Sigmoid colon (tissue), 7 donors: ENCODE results near the gene PDE3B. TPM values are rescaled to one million over a fixed set of nuclear protein-coding genes. Genes with fewer than 3 reads are reported as not detected.

Experiments used
- DNase-seq: peaks from one replicate; pipeline ENCODE4 v3.0.0-alpha.2; 2019
- H3K27ac ChIP-seq, 4 donors: fragments of 200-600 bp; sonication (generic); one replicate each; pipeline ENCODE4 v1.5.1; 2016 to 2019; ENCODE audit warnings: mild to moderate bottlenecking in 1 of 4
- H3K27me3 ChIP-seq, 3 donors: fragments of 200-600 bp; sonication (generic); one replicate each; pipeline ENCODE4 v1.5.1; 2019; ENCODE audit warnings: mild to moderate bottlenecking in 1 of 3
- H3K36me3 ChIP-seq, 4 donors: fragments of 200-600 bp; sonication (generic); one replicate each; pipeline ENCODE4 v1.5.1; 2016 to 2019
- H3K4me1 ChIP-seq, 4 donors: fragments of 200-600 bp; sonication (generic); one replicate each; pipeline ENCODE4 v1.5.1; 2017 to 2019
- H3K4me3 ChIP-seq, 4 donors: fragments of 200-600 bp; sonication (generic); one replicate each; pipeline ENCODE4 v1.5.1; 2017 to 2019; ENCODE audit warnings: mild to moderate bottlenecking in 2 of 4, moderate library complexity in 1 of 4
- H3K9me3 ChIP-seq, 4 donors: fragments of 200-600 bp in 3 of 4; sonication (generic) in 3 of 4; one replicate each; pipeline versions ENCODE4 v1.5.1 to v1.6.1; 2013 to 2019
- EP300 ChIP-seq, 4 donors: sonication (generic); formaldehyde crosslinking; IDR thresholded peaks; one replicate each; pipeline ENCODE4 v1.6.1; 2017; ENCODE audit warnings: antibody characterized with exemption in 4 of 4
- POLR2A ChIP-seq, 2 donors: fragments of 450-650 bp; IDR thresholded peaks; one replicate each; pipeline ENCODE4 v1.6.1; 2016; ENCODE audit warnings: antibody characterized with exemption in 2 of 2, mild to moderate bottlenecking in 2 of 2, moderate library complexity in 2 of 2
- POLR2AphosphoS5 ChIP-seq, 4 donors: sonication (generic); formaldehyde crosslinking; IDR thresholded peaks; one replicate each; pipeline ENCODE4 v1.6.1; 2017; ENCODE audit warnings: antibody characterized with exemption in 4 of 4
- WGBS, 2 donors: extraction: QIAGEN DNeasy Blood & Tissue Kit; methylation state at CpG; one replicate each; pipeline ENCODE4 v1.1.7; 2013; 5-methylcytosine and 5-hydroxymethylcytosine counted together
- intact Hi-C: fragments of 100-400 bp; cut with DNase I; formaldehyde crosslinking; loops from one replicate; pipeline ENCODE4 v1.15.1; 2023
- polyA plus RNA-seq, 3 donors: library from polyadenylated mRNA; stranded (reverse); fragments of 200-250 nt; gene quantifications; one replicate each; pipeline ENCODE4 v1.2.3, GENCODE V29; 2013
- total RNA-seq, 4 donors: library from RNA; depleted of rRNA; stranded (reverse); fragments of >200 nt; gene quantifications; one replicate each; pipeline ENCODE4 v1.1.0, GENCODE V29; 2016
- TF ChIP-seq, protein P1 (sequence below), 4 experiments: fragments of 450-650 bp in 3 of 4; fragments of 200-600 bp in 1 of 4; IDR thresholded peaks; one replicate each; pipeline ENCODE4 v1.5.1; 2016 to 2019; ENCODE audit warnings: antibody characterized with exemption in 4 of 4, mild to moderate bottlenecking in 3 of 4, moderate library complexity in 2 of 4
- donor health status: healthy with polysubstance abuse.
- donor health status: Bipolar disorder and iron deficiency.
- donor health status: healthy.

Gene PDE3B
- total and polyA plus RNA-seq, 7 donors, result 1.2 to 132 (median 78.3) TPM

DNA sequence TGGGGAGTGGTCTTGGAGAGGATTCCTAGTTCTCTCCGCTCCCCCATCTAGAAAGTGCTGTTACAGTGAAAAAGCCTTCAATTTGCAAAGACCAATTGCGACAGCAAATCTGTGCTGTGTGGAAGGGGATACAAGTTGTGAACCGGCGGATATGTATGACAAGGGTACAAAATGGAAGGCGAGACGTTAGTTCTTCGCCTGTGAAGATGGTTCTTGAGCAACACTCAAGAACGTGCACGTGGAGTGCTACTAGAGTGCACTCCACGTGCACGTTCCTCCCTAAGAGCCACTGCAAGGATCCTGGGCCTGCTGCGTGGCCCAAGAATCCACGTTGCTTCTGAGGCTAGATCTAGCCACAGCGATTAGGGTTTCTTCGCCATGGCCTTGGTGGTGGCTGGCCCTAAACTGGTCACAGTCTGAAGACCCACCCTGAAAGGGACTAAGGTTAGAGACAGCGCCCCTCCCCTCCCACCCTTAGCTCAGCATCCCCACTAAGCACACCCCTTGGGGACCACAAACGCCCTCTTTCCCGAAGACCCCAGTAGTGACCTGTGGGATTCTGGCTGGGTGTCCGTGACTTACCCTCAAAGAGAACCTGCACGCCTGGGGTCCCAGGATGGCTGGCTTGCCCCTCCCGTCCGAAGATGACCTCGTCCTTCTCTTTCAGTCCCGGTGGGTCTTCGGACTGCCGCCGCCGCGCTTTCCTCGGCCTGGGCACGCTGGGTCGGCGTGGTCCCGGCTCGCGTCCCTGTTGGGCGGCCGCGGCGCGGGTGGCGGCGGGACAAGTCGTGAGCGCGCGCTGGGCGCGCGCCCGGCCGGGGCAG is 519 bp upstream of the PDE3B start:
- peak overlapping the region; percentile 80 to 98 (median 90) for H3K4me3 ChIP-seq
- TF ChIP-seq EP300 (IDR thresholded peaks at IDR 0.05), result no peak
- TF ChIP-seq POLR2AphosphoS5 (IDR thresholded peaks at IDR 0.05), result no peak
- no peak for TF ChIP-seq POLR2A (IDR thresholded peaks at IDR 0.05)
- TF ChIP-seq, protein P1, sequence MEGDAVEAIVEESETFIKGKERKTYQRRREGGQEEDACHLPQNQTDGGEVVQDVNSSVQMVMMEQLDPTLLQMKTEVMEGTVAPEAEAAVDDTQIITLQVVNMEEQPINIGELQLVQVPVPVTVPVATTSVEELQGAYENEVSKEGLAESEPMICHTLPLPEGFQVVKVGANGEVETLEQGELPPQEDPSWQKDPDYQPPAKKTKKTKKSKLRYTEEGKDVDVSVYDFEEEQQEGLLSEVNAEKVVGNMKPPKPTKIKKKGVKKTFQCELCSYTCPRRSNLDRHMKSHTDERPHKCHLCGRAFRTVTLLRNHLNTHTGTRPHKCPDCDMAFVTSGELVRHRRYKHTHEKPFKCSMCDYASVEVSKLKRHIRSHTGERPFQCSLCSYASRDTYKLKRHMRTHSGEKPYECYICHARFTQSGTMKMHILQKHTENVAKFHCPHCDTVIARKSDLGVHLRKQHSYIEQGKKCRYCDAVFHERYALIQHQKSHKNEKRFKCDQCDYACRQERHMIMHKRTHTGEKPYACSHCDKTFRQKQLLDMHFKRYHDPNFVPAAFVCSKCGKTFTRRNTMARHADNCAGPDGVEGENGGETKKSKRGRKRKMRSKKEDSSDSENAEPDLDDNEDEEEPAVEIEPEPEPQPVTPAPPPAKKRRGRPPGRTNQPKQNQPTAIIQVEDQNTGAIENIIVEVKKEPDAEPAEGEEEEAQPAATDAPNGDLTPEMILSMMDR (IDR thresholded peaks at IDR 0.05), result no peak
- peak; percentile 68 for DNase-seq
- intact Hi-C loops, result loop anchor here (5.0 kb wide), 4 partner anchors 121 to 264 kb away; partner anchors contain the start of genes CYP2R1 and PSMA1
- WGBS, 2 donors, result 22 to 28% methylated on average over 52 of the region's 52 CpGs
- peaks cover 0 to 55% (median 47%) of the 10 kb centered on the region in 4 donors for H3K4me1 ChIP-seq
- H3K9me3 ChIP-seq, result no peaks in the 10 kb centered on the region
- H3K27ac ChIP-seq, result peak overlapping the region; percentile 88 to 98 (median 96)
- no peaks in the 10 kb centered on the region for H3K36me3 ChIP-seq
- H3K27me3 ChIP-seq, result no peaks in the 10 kb centered on the region

DNA sequence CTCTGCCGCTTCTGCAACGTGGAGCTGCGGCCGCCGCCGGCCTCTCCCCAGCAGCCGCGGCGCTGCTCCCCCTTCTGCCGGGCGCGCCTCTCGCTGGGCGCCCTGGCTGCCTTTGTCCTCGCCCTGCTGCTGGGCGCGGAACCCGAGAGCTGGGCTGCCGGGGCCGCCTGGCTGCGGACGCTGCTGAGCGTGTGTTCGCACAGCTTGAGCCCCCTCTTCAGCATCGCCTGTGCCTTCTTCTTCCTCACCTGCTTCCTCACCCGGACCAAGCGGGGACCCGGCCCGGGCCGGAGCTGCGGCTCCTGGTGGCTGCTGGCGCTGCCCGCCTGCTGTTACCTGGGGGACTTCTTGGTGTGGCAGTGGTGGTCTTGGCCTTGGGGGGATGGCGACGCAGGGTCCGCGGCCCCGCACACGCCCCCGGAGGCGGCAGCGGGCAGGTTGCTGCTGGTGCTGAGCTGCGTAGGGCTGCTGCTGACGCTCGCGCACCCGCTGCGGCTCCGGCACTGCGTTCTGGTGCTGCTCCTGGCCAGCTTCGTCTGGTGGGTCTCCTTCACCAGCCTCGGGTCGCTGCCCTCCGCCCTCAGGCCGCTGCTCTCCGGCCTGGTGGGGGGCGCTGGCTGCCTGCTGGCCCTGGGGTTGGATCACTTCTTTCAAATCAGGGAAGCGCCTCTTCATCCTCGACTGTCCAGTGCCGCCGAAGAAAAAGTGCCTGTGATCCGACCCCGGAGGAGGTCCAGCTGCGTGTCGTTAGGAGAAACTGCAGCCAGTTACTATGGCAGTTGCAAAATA is 816 bp downstream of the PDE3B start:
- intact Hi-C loops, result loop anchor here (1.0 to 5.0 kb wide), 5 partner anchors 106 to 263 kb away; partner anchors contain the start of genes CYP2R1 and PSMA1
- H3K4me1 ChIP-seq, result peaks cover 0 to 58% (median 51%) of the 10 kb centered on the region in 4 donors
- H3K27me3 ChIP-seq, result no peaks in the 10 kb centered on the region
- H3K9me3 ChIP-seq, result no peaks in the 10 kb centered on the region
- TF ChIP-seq POLR2A (IDR thresholded peaks at IDR 0.05) (no peak), POLR2AphosphoS5 (IDR thresholded peaks at IDR 0.05) (peak in 3 of 4 donors; percentile 1 to 47 (median 21)), EP300 (IDR thresholded peaks at IDR 0.05) (no peak)
- TF ChIP-seq, protein P1 (IDR thresholded peaks at IDR 0.05), result no peak
- DNase-seq, result peak; percentile 68
- H3K4me3 ChIP-seq, result peak overlapping the region; percentile 80 to 98 (median 90)
- WGBS, 2 donors, result 0% methylated on average over 65 of the region's 65 CpGs
- H3K27ac ChIP-seq, result peak overlapping the region; percentile 88 to 98 (median 96)
- no peaks in the 10 kb centered on the region for H3K36me3 ChIP-seq

DNA sequence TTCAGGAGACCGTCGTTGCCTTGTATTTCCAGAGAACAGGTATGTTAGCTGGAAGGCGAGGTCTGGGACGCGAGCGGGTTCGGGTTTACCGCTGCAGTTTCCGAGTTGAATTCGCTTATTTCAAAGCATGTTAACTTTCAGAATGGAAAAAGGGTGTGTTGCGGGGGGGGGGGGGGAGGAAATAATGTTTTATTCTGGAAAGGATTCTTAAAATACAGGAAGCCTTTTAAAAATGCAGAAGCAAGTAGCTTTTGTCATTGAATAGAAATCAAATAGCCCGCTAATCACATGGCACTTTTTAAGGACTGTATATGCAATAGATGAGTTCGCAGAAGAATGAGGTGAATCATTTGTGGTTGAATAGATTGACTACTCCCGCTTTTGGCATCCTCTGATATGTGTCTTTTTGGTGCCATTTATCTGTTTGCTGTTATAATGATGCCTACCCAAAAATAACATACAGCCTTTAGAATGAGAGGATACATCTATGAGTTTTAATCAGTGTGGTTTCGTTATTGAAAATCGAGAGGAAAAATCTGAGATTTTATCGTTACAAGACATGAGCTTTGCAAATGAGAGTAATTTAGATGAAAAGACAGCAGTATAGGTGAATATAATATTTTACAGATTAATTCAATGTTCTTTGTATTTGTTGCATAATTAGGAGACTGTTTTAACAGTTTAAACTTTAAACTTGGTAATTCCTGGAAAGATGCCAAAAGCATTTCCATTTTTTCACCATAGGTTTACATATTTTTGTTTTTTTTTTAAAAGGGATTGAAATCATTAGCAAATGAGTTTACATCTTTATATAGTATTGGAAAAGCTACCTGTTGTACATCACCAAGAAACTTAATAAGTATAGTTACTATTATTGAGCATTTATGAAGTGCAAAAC is 1.7 kb downstream of the PDE3B start:
- peak overlapping the region; percentile 80 to 98 (median 90) for H3K4me3 ChIP-seq
- H3K27ac ChIP-seq, result peak overlapping the region; percentile 88 to 98 (median 96)
- intact Hi-C loops, result no loop called here
- no peak for DNase-seq
- H3K36me3 ChIP-seq, result no peaks in the 10 kb centered on the region
- no peak for TF ChIP-seq POLR2A (IDR thresholded peaks at IDR 0.05)
- peak in 1 of 4 donors; percentile 19 for TF ChIP-seq POLR2AphosphoS5 (IDR thresholded peaks at IDR 0.05)
- H3K9me3 ChIP-seq, result no peaks in the 10 kb centered on the region
- WGBS, 2 donors, result 1 to 3% methylated on average over 17 of the region's 17 CpGs
- H3K4me1 ChIP-seq, result peaks cover 0 to 58% (median 45%) of the 10 kb centered on the region in 4 donors
- H3K27me3 ChIP-seq, result no peaks in the 10 kb centered on the region

DNA sequence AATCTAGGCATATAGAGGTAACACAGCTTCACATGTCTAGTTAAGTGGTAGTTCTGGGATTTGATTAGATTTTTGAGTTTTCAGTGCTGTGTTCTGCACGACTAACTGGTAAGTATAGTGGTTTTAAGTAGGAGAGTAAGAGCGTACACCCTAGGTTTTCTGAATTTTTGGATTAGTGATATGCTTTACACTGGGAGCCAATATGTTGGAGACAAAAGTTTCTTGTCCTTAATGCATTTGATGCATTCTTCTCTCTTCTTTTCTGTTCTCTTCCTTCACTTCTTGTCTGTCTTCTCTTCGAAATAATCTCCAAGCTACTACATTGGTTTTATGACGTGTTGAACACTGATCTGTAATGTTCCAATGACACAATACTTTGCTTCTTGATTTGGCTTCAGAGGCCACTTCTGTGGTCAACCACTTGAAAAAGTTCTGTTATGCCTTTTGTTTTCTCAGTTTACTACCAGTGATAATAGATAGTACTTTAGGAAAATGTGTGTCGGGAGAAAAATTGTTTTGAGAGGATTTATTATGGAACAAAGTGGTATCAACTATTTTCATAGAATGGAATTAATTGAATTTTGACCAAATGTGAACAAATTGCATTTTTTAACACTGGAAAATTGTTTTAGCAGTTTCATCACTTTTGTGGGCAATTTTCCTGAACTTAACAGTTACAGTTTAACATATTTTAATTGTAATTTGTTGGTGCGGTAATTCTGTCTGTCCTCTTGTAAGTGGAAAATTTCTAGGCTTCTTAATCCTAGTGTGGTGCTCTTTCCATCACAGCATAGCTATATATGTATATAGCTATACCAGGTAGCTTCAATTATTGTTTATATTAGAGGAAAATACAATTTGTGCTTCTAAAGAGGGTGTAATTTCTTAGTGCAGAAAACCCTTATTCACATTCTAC is 2.6 kb downstream of the PDE3B start:
- TF ChIP-seq, protein P1 (IDR thresholded peaks at IDR 0.05), result no peak
- TF ChIP-seq POLR2A (IDR thresholded peaks at IDR 0.05) (no peak), EP300 (IDR thresholded peaks at IDR 0.05) (no peak), POLR2AphosphoS5 (IDR thresholded peaks at IDR 0.05) (no peak)
- Histone ChIP-seq H3K27ac (peak overlapping the region in 3 of 4 donors; percentile 94 to 98 (median 97)), H3K27me3 (no peaks in the 10 kb centered on the region), H3K4me1 (peaks cover 0 to 49% (median 35%) of the 10 kb centered on the region in 4 donors), H3K36me3 (peaks cover 0 to 7% (median 0%) of the 10 kb centered on the region in 4 donors), H3K9me3 (no peaks in the 10 kb centered on the region), H3K4me3 (peak overlapping the region; percentile 80 to 98 (median 90))
- intact Hi-C loops, result no loop called here
- WGBS, 2 donors, result 19 to 54% methylated on average over 6 of the region's 6 CpGs
- DNase-seq, result no peak
